A549 (cell line): Measurements from ENCODE around the gene FBXW2. TPM values are rescaled to one million over a fixed set of nuclear protein-coding genes. Genes with fewer than 3 reads are reported as not detected.

Source experiments
- ATAC-seq, 2 experiments: fragments of 200-7000 bp in 1 of 2; fragments of >200 bp in 1 of 2; cut with Nextera tagmentation in 1 of 2; cut with Tn5 transposase in 1 of 2; 3 replicates each; pipeline versions ENCODE4 v1.8.0 to v1.9.1; 2018 to 2020; ENCODE audit warnings: mild to moderate bottlenecking in 1 of 2, moderate library complexity in 1 of 2
- CTCF ChIA-PET: fragments of 300-600 bp; sonication (Branson Sonifier 250); formaldehyde crosslinking; extraction: SDS; loops from one replicate; lab custom pipeline; 2021; ENCODE audit warnings: antibody characterized with exemption, inconsistent platforms; lab: Yijun Ruan, JAX
- POLR2A ChIA-PET: fragments of 350-600 bp; formaldehyde crosslinking; extraction: SDS; loops from one replicate; lab custom pipeline; 2021; ENCODE audit warnings: antibody characterized with exemption, inconsistent platforms; lab: Yijun Ruan, JAX
- DNase-seq, 2 experiments: peaks; one replicate each; pipeline versions ENCODE4 v3.0.0 to v3.0.0-alpha.2; 2011 to 2016; ENCODE audit warnings: low read depth in 1 of 2, low spot score in 1 of 2
- FAIRE-seq: peaks from 2 replicates; lab custom pipeline; 2011; peaks lifted over from hg19 to GRCh38; lab: Jason Lieb, UNC
- H3K27ac ChIP-seq, 2 experiments: fragments of >200 bp; sonication (Bioruptor Twin); formaldehyde crosslinking; 3 replicates each; pipeline ENCODE4 v1.5.1; 2016 to 2017
- H3K4me1 ChIP-seq: fragments of >200 bp; sonication (Bioruptor Twin); formaldehyde crosslinking; 3 replicates; pipeline ENCODE4 v1.6.1; 2016
- H3K4me2 ChIP-seq: fragments of >200 bp; sonication (Bioruptor Twin); formaldehyde crosslinking; 3 replicates; pipeline ENCODE4 v1.6.1; 2016
- H3K4me3 ChIP-seq: fragments of >200 bp; sonication (Bioruptor Twin); formaldehyde crosslinking; 3 replicates; pipeline ENCODE4 v1.5.1; 2016
- H3K9me3 ChIP-seq: fragments of >200 bp; sonication (Bioruptor Twin); formaldehyde crosslinking; 3 replicates; pipeline ENCODE4 v1.6.1; 2016
- CBX2 ChIP-seq: fragments of 200-600 bp; sonication (generic); IDR thresholded peaks from 2 replicates; pipeline ENCODE4 v1.6.1; 2016; ENCODE audit warnings: low read depth, mild to moderate bottlenecking, borderline replicate concordance
- CBX8 ChIP-seq: fragments of 200-600 bp; sonication (generic); IDR thresholded peaks from 2 replicates; pipeline ENCODE4 v1.6.1; 2016
- CEBPB ChIP-seq, 2 experiments: fragments of >200 bp in 1 of 2; sonication (Bioruptor Twin) in 1 of 2; formaldehyde crosslinking in 1 of 2; IDR thresholded peaks; 2 replicates each; pipeline ENCODE4 v1.6.1; 2012 to 2016
- EHF ChIP-seq: fragments of 250-450 bp; sonication (Bioruptor Pico); IDR thresholded peaks from 2 replicates; pipeline ENCODE4 v1.5.0; 2020; ENCODE audit warnings: mild to moderate bottlenecking
- EHMT2 ChIP-seq: fragments of 200-600 bp; sonication (generic); IDR thresholded peaks from 2 replicates; pipeline ENCODE4 v1.6.1; 2016; ENCODE audit warnings: antibody characterized with exemption, low read depth, mild to moderate bottlenecking, moderate library complexity
- EP300 ChIP-seq, 2 experiments: fragments of >200 bp; sonication (Bioruptor Twin); formaldehyde crosslinking; IDR thresholded peaks; 2 replicates in 1 of 2; 3 replicates in 1 of 2; pipeline ENCODE4 v1.6.1; 2016 to 2017
- HOXB13 ChIP-seq: fragments of 250-450 bp; sonication (Bioruptor Pico); IDR thresholded peaks from 2 replicates; pipeline ENCODE4 v1.5.0; 2020; ENCODE audit warnings: low read depth, mild to moderate bottlenecking, moderate library complexity
- JUNB ChIP-seq: fragments of >200 bp; sonication (Bioruptor Twin); formaldehyde crosslinking; IDR thresholded peaks from 2 replicates; pipeline ENCODE4 v1.6.1; 2016
- MAFK ChIP-seq: fragments of 450-650 bp; IDR thresholded peaks from 2 replicates; pipeline ENCODE4 v1.6.1; 2014; ENCODE audit not compliant: partially characterized antibody
- NPAS2 ChIP-seq: fragments of 250-450 bp; sonication (Bioruptor Pico); IDR thresholded peaks from 2 replicates; pipeline ENCODE4 v1.8.0; 2022; ENCODE audit warnings: mild to moderate bottlenecking, moderate library complexity, borderline replicate concordance
- PHF8 ChIP-seq: fragments of 200-600 bp; sonication (generic); IDR thresholded peaks from 2 replicates; pipeline ENCODE4 v1.6.1; 2016; ENCODE audit warnings: low read depth, mild to moderate bottlenecking, antibody characterized with exemption, moderate library complexity, borderline replicate concordance
- RARB ChIP-seq: fragments of 250-450 bp; sonication (Bioruptor Pico); IDR thresholded peaks from 2 replicates; pipeline ENCODE4 v1.8.0; 2021; ENCODE audit warnings: mild to moderate bottlenecking, moderate library complexity
- RCOR1 ChIP-seq: fragments of 150-350 bp; IDR thresholded peaks from 2 replicates; pipeline ENCODE4 v1.6.1; 2014; ENCODE audit warnings: antibody characterized with exemption, low read length, low read depth
- REST ChIP-seq: fragments of 200-600 bp; sonication (generic); IDR thresholded peaks from 2 replicates; pipeline ENCODE4 v1.6.1; 2016; ENCODE audit warnings: antibody characterized with exemption, mild to moderate bottlenecking, moderate library complexity
- SREBF2 ChIP-seq: fragments of 450-650 bp; IDR thresholded peaks from 2 replicates; pipeline ENCODE4 v1.6.1; 2014; ENCODE audit warnings: mild to moderate bottlenecking, moderate library complexity
- ZFP36 ChIP-seq: fragments of 450-650 bp; IDR thresholded peaks from 2 replicates; pipeline ENCODE4 v1.6.1; 2014; ENCODE audit warnings: borderline replicate concordance; ENCODE audit not compliant: partially characterized antibody
- ZNF302 ChIP-seq: fragments of 250-450 bp; sonication (Bioruptor Pico); IDR thresholded peaks from 2 replicates; pipeline ENCODE4 v1.9.0; 2021; ENCODE audit warnings: inconsistent platforms, mild to moderate bottlenecking, moderate library complexity
- ZSCAN20 ChIP-seq: fragments of 250-450 bp; sonication (Bioruptor Pico); IDR thresholded peaks from 2 replicates; pipeline ENCODE4 v1.8.0; 2022; ENCODE audit warnings: mild to moderate bottlenecking, moderate library complexity
- WGBS: methylation state at CpG from one replicate; pipeline ENCODE4 v1.1.6; 2017; ENCODE audit errors: missing lambda C conversion rate; 5-methylcytosine and 5-hydroxymethylcytosine counted together
- polyA plus RNA-seq, 4 experiments: library from polyadenylated mRNA; depleted of rRNA in 3 of 4; stranded (reverse); fragments of >200 nt; fragmentation: RNase III in 1 of 4; extraction: RNeasy Plus Mini Kit Qiagen cat#74134 plus additional on column Dnase treatment in 1 of 4; gene quantifications; 2 replicates in 3 of 4; 3 replicates in 1 of 4; pipeline ENCODE4 v1.2.3, GENCODE V29; 2011 to 2017
- TF ChIP-seq, protein P1 (sequence below): fragments of 150-350 bp; IDR thresholded peaks from 2 replicates; pipeline ENCODE4 v1.6.1; 2014; ENCODE audit warnings: low read depth, mild to moderate bottlenecking, low read length
- TF ChIP-seq, protein P2 (sequence below): fragments of >200 bp; sonication (Bioruptor Twin); formaldehyde crosslinking; IDR thresholded peaks from 2 replicates; pipeline ENCODE4 v1.6.1; 2016

Gene FBXW2
- polyA plus RNA-seq, 2 of the 4 experiments (the other 2 are of a cell fraction): 28.8 to 60.0 TPM

DNA sequence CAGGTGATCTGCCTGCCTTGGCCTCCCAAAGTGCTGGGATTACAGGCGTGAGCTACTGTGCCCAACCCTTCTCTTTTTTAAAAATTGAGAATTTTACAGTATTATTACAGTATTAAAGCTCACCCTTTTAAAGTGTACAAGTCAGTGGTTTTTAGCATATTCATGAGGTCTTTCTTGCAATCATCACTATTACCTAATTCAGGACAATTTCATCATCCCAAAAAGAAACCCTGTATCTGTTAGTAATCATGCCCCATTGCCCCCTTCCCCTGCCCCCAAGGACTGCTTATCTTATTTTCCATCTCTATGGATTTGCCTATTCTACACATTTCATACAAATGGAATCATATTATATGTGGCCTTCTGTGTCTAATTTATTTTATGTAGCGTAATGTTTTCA lies 56.3 kb downstream of the FBXW2 start (continued):
- TF ChIP-seq, protein P1, sequence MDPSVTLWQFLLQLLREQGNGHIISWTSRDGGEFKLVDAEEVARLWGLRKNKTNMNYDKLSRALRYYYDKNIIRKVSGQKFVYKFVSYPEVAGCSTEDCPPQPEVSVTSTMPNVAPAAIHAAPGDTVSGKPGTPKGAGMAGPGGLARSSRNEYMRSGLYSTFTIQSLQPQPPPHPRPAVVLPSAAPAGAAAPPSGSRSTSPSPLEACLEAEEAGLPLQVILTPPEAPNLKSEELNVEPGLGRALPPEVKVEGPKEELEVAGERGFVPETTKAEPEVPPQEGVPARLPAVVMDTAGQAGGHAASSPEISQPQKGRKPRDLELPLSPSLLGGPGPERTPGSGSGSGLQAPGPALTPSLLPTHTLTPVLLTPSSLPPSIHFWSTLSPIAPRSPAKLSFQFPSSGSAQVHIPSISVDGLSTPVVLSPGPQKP: no peak
- TF ChIP-seq JUNB (no peak), NPAS2 (CRISPR knock-in tag) (no peak), EHMT2 (no peak), ZSCAN20 (no peak), MAFK (no peak), ZFP36 (no peak)

GRCh38 chr9:120735415-120736126 lies 57.6 kb downstream of the FBXW2 start:
- no peak for TF ChIP-seq CBX8
- TF ChIP-seq CEBPB (IDR thresholded peaks at IDR 0.05): peak; percentile 51 to 86; a peak in 3 of 4 replicates
- TF ChIP-seq HOXB13 (CRISPR knock-in tag): no peak
- TF ChIP-seq EHF: no peak
- TF ChIP-seq CBX2: no peak
- TF ChIP-seq SREBF2: no peak
- no peak for TF ChIP-seq RARB (CRISPR knock-in tag)
- TF ChIP-seq, protein P2, sequence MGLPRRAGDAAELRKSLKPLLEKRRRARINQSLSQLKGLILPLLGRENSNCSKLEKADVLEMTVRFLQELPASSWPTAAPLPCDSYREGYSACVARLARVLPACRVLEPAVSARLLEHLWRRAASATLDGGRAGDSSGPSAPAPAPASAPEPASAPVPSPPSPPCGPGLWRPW: peak; percentile 76; the same call in 1 of the 2 replicates
- no peak for TF ChIP-seq PHF8
- TF ChIP-seq RCOR1: no peak
- no peak for TF ChIP-seq REST
- TF ChIP-seq ZNF302: no peak
- TF ChIP-seq EP300 (IDR thresholded peaks at IDR 0.05): 0 out of 5 replicates have a peak, but pooled peaks have one; percentile 14 to 25
- ATAC-seq (peak; percentile 40 to 63; a peak in 5 of 6 replicates), FAIRE-seq (no peak), DNase-seq (peak in 1 of 2 experiments; percentile 55)
- H3K9me3 ChIP-seq: no peaks in the 10 kb centered on the region
- POLR2A ChIA-PET: interaction anchor here (1.2 kb wide), 1 partner anchor 58 kb away, joined by 4 read pairs; the partner anchor contains the start of gene FBXW2
- 50% methylated on average over 3 of the region's 3 CpGs for WGBS
- peak overlapping the region; percentile 35; the same call in 2 of the 3 replicates for H3K4me2 ChIP-seq
- H3K4me1 ChIP-seq: peaks cover 27% of the 10 kb centered on the region
- CTCF ChIA-PET: interaction anchor here (0.9 to 3.8 kb wide), 6 partner anchors 7 to 191 kb away, joined by 3 to 20 read pairs (median 4); partner anchors contain the start of gene TRAF1
- H3K4me3 ChIP-seq: no peak overlapping the region
- H3K27ac ChIP-seq: peak overlapping the region; percentile 63 to 77
